HG03439 (cell line): Measurements from ENCODE around the gene SLC1A6.
"Not testable (repeated sequence)": the region's sequence is repeated elsewhere in the genome, so short reads cannot be mapped to it uniquely, and the experiment has no call there.

Source experiments
- ATAC-seq: cut with Tn5 transposase; IDR thresholded peaks from one replicate; pipeline ENCODE4 v1.9.1; 2021; ENCODE audit warnings: mild to moderate bottlenecking, moderate library complexity; ENCODE audit not compliant: unreplicated experiment

The SLC1A6 gene

DNA sequence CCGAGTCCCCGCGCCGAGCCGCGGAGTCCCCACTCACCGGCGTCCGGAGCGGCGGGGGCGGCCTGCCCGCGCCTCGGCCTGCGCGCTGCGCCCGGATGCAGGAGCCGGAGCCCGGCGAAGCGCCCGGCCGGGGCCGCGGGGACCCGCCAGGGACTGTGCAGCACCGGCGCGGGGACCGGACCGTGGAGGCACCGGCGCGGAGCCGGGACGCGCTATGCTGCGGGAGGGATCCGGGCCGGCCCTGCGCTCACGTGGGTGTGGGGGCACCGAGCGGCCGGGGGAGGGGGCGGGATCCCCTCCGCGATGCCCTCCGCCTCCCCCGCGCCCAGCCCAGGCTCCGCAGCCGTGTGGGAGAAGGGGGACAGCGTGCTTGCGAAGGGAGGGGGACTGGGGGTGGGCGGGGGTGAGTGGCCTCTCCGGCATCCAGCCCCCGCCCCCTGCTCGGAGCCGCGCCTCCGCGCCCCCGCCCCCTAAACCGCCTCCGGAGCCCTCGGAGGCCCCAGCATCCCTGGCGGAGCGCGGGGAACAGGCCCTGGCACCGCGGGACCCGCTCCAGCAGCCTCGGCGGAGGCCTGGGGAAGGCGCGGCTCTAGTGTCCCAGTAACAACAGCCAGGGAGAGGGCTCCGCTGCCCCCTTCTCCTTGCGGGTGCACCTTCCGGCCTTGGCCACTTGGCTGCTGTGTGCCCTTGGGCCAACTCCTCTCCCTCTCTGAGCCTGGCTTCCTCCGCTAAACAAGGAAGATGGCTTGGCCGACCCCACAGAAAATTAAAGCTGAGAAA, at the start of gene SLC1A6:
TSS of gene SLC1A6 (minus strand) at position 389 of the 780 bp plus-strand sequence. CDS start 6,954 bp downstream, outside the sequence.
- ATAC-seq = no peak

DNA sequence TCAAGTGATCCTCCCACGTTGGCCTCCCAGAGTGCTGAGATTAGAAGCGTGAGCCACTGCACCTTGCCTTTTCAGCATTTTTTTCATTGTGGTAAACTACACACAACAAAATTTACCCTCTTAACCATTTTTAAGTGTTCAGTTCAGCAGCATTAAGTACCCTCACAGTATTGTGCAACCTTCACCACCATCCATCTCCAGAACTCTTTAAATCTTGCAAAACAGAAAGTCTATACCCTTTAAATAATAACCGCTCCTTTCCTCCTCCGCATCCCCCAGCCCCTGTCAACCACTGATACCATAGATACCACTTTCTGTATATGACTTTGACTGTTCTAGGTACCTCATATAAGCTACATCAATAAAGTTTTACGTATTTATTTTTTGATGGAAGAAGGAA, 48.8 kb upstream of the SLC1A6 start:
- no peak for ATAC-seq

DNA sequence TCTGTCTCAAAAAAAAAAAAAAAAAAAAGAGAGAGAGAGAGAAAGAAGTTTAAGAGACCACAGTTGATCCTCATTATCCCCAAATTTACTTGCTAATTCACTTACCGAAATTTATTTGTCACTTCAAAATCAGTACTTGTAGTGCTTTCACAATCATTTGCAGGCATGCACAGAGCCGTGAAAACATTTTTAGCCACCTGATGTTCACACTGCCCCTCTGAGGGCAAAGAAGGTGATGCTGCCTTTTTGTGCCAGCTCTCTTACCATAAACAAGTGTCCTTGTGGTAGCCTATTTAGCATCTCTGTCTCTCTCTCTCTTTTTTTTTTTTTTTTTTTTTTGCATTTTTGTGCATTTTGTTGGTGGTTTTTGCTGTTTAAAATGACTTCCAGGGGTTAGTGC, 45.6 kb upstream of the SLC1A6 start:
- ATAC-seq = no peak

DNA sequence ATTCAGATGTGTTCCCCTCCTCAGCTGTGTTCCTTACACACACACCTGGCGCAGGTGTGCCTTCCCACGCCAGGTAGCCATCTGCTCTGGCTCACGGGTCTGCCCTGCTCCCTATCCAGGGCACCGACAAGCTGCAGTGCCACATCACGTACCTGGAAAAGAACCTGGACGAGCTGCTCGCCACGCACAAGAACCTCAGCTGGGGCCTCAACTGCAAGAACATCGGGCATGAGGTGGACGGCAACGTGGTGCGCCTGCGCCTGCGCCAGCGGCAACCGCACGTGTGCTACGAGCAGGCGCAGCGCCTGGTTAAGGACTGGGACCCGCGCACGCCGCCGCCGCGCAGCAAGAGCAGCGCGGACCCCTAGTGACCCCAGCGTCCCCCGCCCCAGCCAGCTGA, 43.1 kb upstream of the SLC1A6 start:
- no peak for ATAC-seq

DNA sequence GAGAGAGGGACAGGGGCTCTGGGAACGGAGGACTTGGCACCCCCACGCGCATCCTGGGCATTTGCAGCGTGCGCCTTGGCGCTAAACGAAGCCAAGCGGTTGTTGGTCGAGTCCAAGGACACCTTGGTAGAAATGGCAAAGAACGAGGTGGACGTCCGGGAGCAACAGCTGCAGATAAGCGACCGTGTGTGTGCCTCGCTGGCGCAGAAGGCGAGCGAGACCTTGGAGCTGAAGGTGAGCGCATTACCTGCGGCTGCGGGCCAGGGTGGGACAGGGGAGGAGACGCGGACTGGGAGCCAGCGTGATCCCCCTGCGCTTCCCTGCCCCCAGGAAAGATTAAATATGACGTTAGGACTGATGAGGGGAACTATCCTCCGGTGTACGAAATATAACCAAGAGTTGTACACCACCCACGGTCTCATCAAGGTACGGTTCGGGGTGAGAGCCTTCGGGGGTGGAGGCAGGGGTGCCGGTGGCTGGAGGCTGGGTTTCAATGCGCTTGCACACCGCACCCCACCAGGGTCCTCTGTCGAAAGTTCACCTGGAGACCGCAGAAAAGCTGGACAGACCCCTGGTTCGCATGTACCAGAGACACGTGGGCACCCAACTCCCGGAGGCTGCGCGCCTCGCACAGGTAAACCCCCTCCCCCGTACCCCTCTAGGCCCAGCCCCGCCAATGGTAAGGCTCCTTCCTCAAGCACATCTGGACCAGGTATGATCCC, 41.8 kb upstream of the SLC1A6 start:
- ATAC-seq = no peak

DNA sequence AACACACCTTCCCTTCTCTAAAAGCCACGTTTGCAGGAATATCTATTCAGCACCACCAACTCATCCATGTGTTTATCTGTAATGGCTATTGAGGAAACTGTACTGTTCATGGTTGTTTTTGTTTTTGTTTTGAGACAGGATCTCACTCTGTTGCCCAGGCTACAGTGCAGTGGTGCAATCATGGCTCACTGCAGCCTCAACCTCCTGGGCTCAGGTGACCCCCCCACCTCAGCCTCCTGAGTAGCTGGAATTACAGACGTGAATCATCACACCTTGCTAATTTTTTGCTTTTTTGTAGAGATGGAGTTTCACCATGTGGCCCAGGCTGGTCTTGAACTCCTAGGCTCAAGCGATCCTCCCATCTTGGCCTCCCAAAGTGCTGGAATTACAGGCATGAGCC, 39.2 kb upstream of the SLC1A6 start:
- not testable (repeated sequence) for ATAC-seq

DNA sequence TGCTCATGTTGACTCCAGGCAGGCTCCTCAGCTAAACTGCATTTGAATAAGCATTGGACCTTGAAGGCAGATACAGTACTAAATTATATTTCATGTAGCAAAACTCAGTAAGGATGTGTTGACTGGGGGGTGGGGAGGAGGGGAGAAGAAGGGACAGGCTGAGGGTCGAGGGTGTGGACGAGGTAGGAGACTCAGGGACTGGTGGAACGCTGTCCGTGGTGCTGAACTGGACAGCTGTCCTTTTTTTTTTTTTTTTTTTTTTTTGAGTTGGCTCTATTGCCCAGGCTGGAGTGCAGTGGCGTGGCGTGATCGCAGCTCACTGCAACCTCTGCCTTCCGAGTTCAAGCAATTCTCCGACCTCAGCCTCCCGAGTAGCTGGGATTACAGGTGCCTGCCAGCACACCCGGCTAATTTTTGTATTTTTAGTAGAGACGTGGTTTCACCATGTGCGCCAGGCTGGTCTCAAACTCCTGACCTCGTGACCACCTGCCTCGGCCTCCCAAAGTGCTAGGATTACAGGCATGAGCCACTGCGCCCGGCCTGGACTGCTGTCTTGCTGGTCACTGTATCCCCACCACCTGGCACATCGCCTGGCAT, 36.4 kb upstream of the SLC1A6 start:
- ATAC-seq = no peak

DNA sequence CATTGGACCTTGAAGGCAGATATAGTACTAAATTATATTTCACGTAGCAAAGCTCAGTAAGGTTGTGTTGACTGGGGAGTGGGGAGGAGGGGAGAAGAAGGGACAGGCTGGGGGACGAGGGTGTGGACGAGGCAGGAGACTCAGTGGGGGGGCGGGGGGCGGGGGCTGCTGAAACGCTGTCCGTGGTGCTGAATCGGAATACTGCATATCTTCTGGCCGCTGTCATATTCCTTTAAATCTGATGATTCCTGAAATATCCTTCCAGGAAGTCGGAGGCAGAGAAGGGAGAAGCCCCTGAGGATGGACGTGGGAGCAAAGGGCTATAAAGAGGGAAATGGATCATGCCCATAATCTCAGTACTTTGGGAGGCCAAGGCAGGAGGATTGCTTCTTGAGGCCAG, 34.9 kb upstream of the SLC1A6 start:
- no peak for ATAC-seq

DNA sequence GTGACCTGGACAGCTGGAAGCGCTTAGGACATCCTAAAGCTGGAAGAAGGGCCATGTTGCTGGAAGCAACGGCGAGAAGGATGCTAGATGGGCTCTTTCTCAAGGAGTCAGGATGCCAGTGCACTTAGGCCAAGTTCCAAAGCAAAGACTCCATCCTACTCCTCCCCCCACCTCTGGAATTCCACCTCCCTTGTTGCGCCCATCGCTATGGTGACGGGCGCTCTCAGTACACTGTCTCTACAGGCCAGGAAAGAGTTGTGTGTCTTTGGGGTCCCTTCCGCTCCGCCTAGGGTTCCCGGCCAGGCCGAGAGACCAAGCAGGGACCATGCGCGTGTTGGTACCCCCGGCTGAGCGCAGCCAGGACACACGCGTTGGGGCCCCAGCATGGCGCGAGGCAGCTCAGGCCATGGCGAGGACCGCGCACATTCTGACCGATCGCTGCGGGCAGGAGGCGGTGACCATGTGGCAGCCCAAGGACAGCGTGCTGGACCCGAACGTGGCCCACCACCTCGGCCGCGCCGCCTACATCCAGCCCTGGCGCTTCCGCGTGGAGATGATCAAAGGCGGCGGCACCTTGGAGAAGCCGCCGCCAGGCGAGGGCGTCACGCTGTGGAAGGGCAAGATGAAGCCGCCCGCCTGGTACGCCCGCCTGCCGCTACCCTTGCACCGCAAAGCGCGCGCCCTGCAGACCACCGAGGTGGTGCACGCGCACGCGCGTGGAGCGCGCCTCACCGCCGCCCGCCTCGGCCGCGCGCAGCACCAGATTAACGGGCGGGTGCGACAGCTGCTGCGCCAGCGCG, 31.0 kb upstream of the SLC1A6 start:
- ATAC-seq = no peak

DNA sequence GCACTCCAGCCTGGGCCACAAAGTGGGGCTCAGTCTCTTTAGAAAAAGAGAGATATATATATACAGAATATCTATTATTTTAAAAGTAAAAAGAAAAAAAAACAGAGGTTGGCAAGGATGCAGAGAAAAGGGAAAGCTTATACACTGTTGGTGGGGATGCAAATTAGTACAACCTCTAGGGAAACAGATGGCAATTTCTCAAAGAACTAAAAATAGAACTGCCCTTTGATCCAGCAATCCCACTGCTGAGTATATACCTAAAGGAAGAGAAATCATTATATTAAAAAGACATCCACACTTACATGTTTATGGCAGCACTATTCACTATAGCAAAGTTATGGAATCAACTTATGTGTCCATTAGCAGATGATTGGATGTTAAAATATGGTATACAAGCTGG, 28.6 kb upstream of the SLC1A6 start:
- no peak for ATAC-seq

DNA sequence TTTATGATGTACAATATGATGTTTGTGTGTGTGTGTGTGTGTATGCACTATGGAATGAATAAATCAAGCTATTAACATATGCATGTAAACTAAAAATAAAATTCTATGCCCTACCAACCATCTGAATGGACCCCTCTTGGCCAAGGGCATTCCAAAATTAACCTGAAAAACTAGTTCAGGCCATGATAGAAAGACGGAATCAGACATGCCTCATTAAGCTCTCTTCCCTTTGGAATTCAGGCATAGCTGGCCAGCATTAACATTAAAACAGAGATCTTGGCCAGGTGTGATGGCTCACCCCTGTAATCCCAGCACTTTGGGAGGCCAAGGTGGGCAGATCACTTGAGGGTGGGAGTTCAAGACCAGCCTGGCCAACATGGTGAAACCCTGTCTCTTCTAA, 18.3 kb upstream of the SLC1A6 start:
- ATAC-seq = no peak

DNA sequence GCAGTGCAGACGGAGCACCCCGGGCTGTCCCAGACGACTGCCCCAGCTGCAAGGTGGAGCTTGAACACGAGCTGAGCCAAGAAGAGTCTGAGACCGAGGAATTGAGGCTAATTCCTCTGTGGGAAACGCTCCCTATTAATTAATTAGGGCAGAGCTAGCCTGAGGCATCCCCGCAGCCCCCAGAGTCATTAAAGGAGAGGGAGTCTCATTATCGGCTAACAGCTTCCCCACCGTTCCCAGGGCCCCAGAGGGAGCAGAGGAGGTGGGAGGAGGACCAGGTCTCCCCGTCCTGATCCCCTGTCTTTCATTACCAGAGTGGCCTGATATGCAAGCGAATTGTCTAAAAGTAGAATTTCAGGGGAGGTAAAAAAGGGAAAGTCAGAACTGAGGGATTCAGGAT, 13.1 kb upstream of the SLC1A6 start:
- ATAC-seq = no peak

DNA sequence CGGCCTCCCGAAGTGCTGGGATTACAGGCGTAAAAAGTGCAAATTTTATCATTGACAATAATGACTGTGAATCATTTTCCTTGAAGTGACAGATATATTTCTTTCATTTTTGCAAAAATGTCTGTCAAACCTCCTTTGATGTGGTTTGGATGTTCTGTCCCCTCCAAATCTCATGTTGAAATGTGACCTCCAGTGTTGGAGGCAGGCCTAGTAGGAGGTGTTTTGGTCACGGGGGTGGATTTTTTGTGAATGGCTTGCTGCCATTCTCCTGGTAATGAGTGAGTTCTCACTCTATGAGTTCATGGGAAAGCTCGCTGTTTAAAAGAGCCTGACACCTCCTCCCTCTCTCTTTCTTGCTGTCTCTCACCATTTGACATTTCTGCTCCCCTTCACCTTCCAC, 5.5 kb upstream of the SLC1A6 start:
- no peak for ATAC-seq

DNA sequence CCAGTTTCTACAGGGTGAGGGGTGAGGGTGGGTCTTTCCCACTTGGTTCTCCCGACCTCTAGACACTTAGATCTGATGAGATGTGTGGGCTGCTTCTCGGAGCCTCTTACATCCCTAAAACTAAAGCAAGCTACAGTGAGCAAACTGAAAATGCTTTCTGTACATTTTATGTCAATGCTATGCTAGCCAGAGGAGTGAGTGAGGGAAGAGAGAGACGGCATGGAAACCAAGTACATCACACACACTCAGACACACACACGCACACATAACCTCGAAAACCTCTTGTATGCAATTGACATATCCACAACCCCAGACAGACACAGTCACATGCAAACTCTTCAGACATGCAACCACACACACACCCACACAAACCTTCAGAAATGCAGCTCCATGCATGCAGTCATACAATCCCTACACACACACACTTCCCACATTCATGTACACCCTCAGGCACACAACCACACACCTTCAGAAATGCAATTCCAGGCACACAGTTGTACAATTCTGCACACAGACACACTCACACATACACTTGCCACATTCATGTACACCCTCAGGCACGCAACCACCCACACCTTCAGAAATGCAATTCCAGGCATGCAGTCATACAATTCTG, 1.4 kb downstream of the SLC1A6 start:
- no peak for ATAC-seq

DNA sequence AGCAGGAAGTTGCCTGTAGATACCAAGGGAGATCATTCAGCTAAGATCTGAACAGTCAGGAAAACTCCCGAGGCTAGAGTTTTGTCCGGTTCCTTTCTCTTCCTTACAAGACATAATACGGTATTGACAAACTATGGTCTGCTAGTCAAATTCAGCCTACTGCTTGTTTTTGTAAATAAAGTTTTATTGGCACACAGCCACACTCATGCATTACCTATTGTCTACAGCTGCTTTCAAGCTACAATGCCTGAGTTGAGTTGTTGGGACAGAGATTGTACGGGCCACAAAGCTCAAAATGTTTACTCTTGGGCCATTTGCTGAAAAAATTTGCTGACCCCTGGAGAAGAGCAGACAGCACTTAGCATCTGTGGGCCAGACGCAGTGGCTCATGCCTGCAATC, 2.5 kb downstream of the SLC1A6 start:
- ATAC-seq = no peak

DNA sequence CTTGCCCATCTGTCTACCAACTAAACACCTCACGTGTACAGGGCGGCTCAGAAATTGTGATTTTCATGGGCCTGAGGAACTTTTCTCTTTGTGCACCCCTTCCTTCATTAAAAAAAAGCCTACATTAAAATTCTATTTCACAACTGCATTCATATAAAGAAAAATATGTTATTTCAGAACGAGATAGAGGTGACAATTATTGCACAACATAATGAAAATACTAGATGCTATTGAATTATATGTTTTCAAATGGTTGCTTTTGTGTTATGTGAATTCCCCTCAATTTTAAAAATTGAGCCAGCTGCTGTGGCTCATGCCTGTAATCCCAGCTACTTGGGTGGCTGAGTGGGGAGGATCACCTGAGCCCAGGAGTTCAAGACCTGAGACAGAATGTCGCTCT, 5.2 kb downstream of the SLC1A6 start:
- no peak for ATAC-seq

DNA sequence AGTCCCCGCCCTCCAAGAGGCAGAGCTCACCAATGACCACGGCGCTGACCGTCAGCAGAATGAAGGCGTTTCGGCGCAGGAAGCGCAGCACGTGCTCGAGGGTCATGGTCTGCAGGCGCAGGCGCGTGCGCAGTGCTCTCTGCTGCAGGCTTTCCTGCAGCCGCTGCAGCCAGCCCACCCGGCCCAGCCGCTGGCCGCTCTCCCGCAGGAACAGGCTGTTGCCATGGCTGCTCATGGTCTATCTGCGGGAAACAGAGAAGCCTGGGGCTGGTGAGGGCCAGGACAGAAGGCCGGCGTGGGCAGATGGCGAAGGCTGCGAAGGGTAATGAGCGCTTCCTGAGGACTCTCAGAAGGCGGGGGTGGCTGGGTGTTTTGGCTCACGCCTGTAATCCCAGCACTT, 7.0 kb downstream of the SLC1A6 start:
- no peak for ATAC-seq

DNA sequence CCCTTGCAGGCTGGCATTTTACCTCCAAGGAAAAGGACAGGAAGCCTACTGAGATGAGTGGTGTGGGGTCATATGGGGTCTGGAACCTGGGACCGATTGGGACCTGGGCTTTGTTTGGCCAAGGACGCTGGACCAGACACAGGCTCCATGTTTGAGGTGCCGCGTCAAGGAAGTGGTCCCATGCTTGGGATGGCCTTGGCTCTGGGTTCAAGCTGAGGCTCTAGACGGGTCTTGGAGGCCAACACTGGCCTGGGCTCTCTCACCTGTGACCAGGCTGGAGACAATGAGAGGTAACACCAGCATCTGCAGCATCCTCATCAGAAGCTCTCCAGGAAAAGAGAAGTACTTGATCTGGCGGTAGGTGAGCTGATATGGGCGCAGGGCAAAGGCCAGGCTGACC, 8.2 kb downstream of the SLC1A6 start:
- ATAC-seq = no peak

DNA sequence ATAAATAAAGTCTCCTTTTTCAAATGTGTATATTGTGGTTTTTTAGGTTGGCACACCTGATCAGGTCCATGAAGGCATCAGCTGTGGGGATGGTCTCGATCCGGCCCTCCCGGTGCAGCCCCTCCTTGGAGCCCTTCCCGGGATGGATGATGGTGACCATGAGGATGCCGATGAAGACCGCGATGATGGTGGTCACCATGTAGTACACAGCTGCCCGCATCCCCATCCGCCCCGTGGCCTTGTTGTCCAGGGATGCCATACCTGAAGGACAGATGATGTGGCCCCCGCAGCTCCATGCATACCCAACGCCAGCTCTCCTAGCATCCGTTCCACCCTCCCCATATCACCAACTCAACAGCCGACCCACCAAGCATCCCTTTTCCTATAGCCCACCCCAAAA, 11.4 kb downstream of the SLC1A6 start:
- ATAC-seq = no peak

DNA sequence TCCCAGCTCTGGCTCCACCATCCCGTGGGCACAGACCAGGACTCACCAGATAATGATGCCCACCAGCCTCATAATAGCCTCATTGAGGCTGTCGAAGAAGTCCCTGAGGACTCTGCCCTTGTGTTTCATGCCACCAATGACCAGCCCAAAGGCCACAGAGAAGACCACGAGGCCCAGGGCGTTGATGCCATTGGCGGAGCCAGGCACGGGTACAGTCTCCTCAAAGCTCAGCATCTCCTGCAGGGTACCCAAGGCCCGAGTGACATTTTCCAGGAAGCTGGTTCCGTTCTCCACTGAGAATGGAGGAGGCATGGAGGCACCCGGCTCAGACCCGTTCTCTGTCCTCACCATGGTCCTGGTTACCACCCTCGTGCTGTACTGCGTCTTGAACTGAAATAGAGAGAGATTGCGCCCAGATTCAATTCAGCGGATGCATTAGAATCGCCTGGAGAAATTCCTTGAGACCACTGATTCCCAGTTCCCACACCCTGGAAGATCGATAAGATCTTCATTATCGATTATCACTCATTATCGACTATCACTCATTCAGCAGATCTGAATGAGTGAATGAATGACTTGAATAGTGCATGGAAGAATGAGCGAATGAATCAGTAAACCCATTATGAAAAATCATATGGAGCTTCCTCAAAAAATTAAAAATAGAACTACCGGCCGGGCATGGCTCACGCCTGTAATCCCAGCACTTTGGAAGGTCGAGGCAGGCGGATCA, 17.5 kb downstream of the SLC1A6 start:
- ATAC-seq = no peak
